DND-41 (cell line): Measurements from ENCODE around the gene RAB34.
"Not testable (repeated sequence)": the region's sequence is repeated elsewhere in the genome, so short reads cannot be mapped to it uniquely, and the experiment has no call there.

Experiments
- ATAC-seq: fragments of 200-7000 bp; cut with Tn5 transposase; 3 replicates; pipeline ENCODE4 v1.9.1; 2021; ENCODE audit warnings: low read depth; ENCODE audit not compliant: insufficient read depth
- DNase-seq: peaks from one replicate; pipeline ENCODE4 v3.0.0-alpha.2; 2020
- H2AFZ ChIP-seq: 2 replicates; pipeline ENCODE4 v1.6.0; 2012; ENCODE audit warnings: low read depth, low read length
- H3K27ac ChIP-seq: 2 replicates; pipeline ENCODE4 v1.5.1; 2012; ENCODE audit warnings: low read length, inconsistent platforms
- H3K27me3 ChIP-seq: fragments of 200-600 bp; sonication (generic); 2 replicates; pipeline ENCODE4 v1.6.0; 2012; ENCODE audit warnings: low read length, mild to moderate bottlenecking, inconsistent platforms; ENCODE audit not compliant: insufficient read depth, poor library complexity
- H3K36me3 ChIP-seq: 2 replicates; pipeline ENCODE4 v1.5.1; 2012; ENCODE audit warnings: low read length, inconsistent platforms; ENCODE audit not compliant: insufficient read depth
- H3K4me1 ChIP-seq: 2 replicates; pipeline ENCODE4 v1.5.1; 2012; ENCODE audit warnings: mild to moderate bottlenecking, low read length; ENCODE audit not compliant: insufficient read depth
- H3K4me2 ChIP-seq: 2 replicates; pipeline ENCODE4 v1.6.0; 2012; ENCODE audit warnings: mild to moderate bottlenecking, moderate library complexity, low read length, inconsistent platforms; ENCODE audit not compliant: insufficient read depth
- H3K4me3 ChIP-seq, 2 experiments: fragments of 200-600 bp in 1 of 2; shearing (Covaris generic) in 1 of 2; 2 replicates each; pipeline ENCODE4 v1.5.1; 2012 to 2016; ENCODE audit warnings: inconsistent platforms in 2 of 2, low read length in 2 of 2, mild to moderate bottlenecking in 2 of 2, low read depth in 1 of 2, moderate library complexity in 1 of 2
- H3K79me2 ChIP-seq: 2 replicates; pipeline ENCODE4 v1.6.0; 2012; ENCODE audit warnings: low read length, inconsistent platforms; ENCODE audit not compliant: insufficient read depth
- H3K9ac ChIP-seq: 2 replicates; pipeline ENCODE4 v1.6.0; 2012; ENCODE audit warnings: low read depth, mild to moderate bottlenecking, inconsistent platforms, low read length, moderate library complexity
- H3K9me3 ChIP-seq: 2 replicates; pipeline ENCODE4 v1.5.1; 2012; ENCODE audit warnings: low read length, moderate library complexity, mild to moderate bottlenecking, inconsistent platforms; ENCODE audit not compliant: insufficient read depth, severe bottlenecking
- H4K20me1 ChIP-seq: 2 replicates; pipeline ENCODE4 v1.6.0; 2012; ENCODE audit warnings: low read length; ENCODE audit not compliant: insufficient read depth
- CTCF ChIP-seq: IDR thresholded peaks from 2 replicates; pipeline ENCODE4 v1.5.1; 2012; ENCODE audit warnings: borderline replicate concordance, low read length, moderate library complexity, mild to moderate bottlenecking; ENCODE audit not compliant: poor library complexity, severe bottlenecking; ENCODE audit errors: extremely low read depth
- EZH2 ChIP-seq: IDR thresholded peaks from 3 replicates; pipeline ENCODE4 v1.6.1; 2012; ENCODE audit warnings: borderline replicate concordance, low read depth, mild to moderate bottlenecking, moderate library complexity, low read length, inconsistent platforms; ENCODE audit not compliant: severe bottlenecking

The RAB34 gene

GRCh38 chr17:28725166-28725659, 7.5 kb upstream of the RAB34 start:
- TF ChIP-seq CTCF, result no peak
- TF ChIP-seq EZH2, result no peak
- DNase-seq (peak; percentile 43), ATAC-seq (no peak)
- no peaks in the 10 kb centered on the region for H3K9me3 ChIP-seq
- no peaks in the 10 kb centered on the region for H3K27me3 ChIP-seq
- peaks cover 65% of the 10 kb centered on the region for H3K4me1 ChIP-seq
- no peak overlapping the region for H3K9ac ChIP-seq
- H3K79me2 ChIP-seq, result peaks cover 32% of the 10 kb centered on the region
- no peak overlapping the region; the same call in 1 of the 2 replicates for H3K27ac ChIP-seq
- peaks cover 52% of the 10 kb centered on the region for H4K20me1 ChIP-seq
- no peak overlapping the region for H2AFZ ChIP-seq
- H3K36me3 ChIP-seq, result peaks cover 51% of the 10 kb centered on the region
- no peak overlapping the region for H3K4me3 ChIP-seq
- H3K4me2 ChIP-seq, result peak overlapping the region; percentile 94

- H3K9me3 ChIP-seq, result no peaks in the 10 kb centered on the region
- peaks cover 36% of the 10 kb centered on the region for H3K79me2 ChIP-seq
- H3K4me1 ChIP-seq, result peaks cover 62% of the 10 kb centered on the region
- TF ChIP-seq CTCF (no peak), EZH2 (no peak)
- no peak for DNase-seq
- no peak overlapping the region for H3K27ac ChIP-seq
- peak overlapping the region; percentile 94; the same call in 1 of the 2 replicates for H3K4me2 ChIP-seq
- H2AFZ ChIP-seq, result no peak overlapping the region
- H4K20me1 ChIP-seq, result peaks cover 53% of the 10 kb centered on the region
- no peak overlapping the region for H3K4me3 ChIP-seq
- no peak overlapping the region for H3K9ac ChIP-seq
- peaks cover 55% of the 10 kb centered on the region for H3K36me3 ChIP-seq
- no peaks in the 10 kb centered on the region for H3K27me3 ChIP-seq
- ATAC-seq, result no peak
These were observed 7.0 kb upstream of the RAB34 start for GRCh38 chr17:28724500-28725165.

GRCh38 chr17:28723836-28724499, 6.3 kb upstream of the RAB34 start:
- not testable (repeated sequence) for H3K4me3 ChIP-seq, H3K9ac ChIP-seq, DNase-seq, H2AFZ ChIP-seq, H3K27me3 ChIP-seq, H3K4me2 ChIP-seq, H3K9me3 ChIP-seq, ATAC-seq, H3K27ac ChIP-seq
- Histone ChIP-seq H3K4me1 (peaks cover 60% of the 10 kb centered on the region), H3K36me3 (peaks cover 55% of the 10 kb centered on the region), H3K79me2 (peaks cover 41% of the 10 kb centered on the region), H4K20me1 (peaks cover 53% of the 10 kb centered on the region)

GRCh38 chr17:28723159-28723835, 5.6 kb upstream of the RAB34 start:
- H2AFZ ChIP-seq, result no peak overlapping the region
- no peak overlapping the region for H3K4me3 ChIP-seq
- no peak overlapping the region for H3K9ac ChIP-seq
- H3K27ac ChIP-seq, result no peak overlapping the region
- peaks cover 45% of the 10 kb centered on the region for H3K79me2 ChIP-seq
- no peaks in the 10 kb centered on the region for H3K9me3 ChIP-seq
- ATAC-seq, result no peak
- no peaks in the 10 kb centered on the region for H3K27me3 ChIP-seq
- peaks cover 55% of the 10 kb centered on the region for H3K36me3 ChIP-seq
- H4K20me1 ChIP-seq, result peaks cover 53% of the 10 kb centered on the region
- H3K4me2 ChIP-seq, result peak overlapping the region; percentile 88; the same call in 1 of the 2 replicates
- H3K4me1 ChIP-seq, result peaks cover 63% of the 10 kb centered on the region
- no peak for DNase-seq
- TF ChIP-seq EZH2, result no peak
- TF ChIP-seq CTCF, result no peak
